Measurements from ENCODE around the gene DHRSX.

- TF ChIP-seq CEBPB (IDR thresholded peaks at IDR 0.05), result peak in 1 of 2 experiments; percentile 37; a peak in 1 of 4 replicates
- no peak for TF ChIP-seq JUN (IDR thresholded peaks at IDR 0.05)
- TF ChIP-seq HDAC2 (IDR thresholded peaks at IDR 0.05), result no peak
- TF ChIP-seq, protein P1, sequence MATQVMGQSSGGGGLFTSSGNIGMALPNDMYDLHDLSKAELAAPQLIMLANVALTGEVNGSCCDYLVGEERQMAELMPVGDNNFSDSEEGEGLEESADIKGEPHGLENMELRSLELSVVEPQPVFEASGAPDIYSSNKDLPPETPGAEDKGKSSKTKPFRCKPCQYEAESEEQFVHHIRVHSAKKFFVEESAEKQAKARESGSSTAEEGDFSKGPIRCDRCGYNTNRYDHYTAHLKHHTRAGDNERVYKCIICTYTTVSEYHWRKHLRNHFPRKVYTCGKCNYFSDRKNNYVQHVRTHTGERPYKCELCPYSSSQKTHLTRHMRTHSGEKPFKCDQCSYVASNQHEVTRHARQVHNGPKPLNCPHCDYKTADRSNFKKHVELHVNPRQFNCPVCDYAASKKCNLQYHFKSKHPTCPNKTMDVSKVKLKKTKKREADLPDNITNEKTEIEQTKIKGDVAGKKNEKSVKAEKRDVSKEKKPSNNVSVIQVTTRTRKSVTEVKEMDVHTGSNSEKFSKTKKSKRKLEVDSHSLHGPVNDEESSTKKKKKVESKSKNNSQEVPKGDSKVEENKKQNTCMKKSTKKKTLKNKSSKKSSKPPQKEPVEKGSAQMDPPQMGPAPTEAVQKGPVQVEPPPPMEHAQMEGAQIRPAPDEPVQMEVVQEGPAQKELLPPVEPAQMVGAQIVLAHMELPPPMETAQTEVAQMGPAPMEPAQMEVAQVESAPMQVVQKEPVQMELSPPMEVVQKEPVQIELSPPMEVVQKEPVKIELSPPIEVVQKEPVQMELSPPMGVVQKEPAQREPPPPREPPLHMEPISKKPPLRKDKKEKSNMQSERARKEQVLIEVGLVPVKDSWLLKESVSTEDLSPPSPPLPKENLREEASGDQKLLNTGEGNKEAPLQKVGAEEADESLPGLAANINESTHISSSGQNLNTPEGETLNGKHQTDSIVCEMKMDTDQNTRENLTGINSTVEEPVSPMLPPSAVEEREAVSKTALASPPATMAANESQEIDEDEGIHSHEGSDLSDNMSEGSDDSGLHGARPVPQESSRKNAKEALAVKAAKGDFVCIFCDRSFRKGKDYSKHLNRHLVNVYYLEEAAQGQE (IDR thresholded peaks at IDR 0.05), result no peak
- TF ChIP-seq RFX5 (IDR thresholded peaks at IDR 0.05), result no peak
- TF ChIP-seq RAD21 (conservative IDR thresholded peaks at IDR 0.05 in 1 of 2, IDR thresholded peaks at IDR 0.05 in 1 of 2), result peak in 1 of 2 experiments; percentile 37; a peak in 1 of 5 replicates
- no peak for TF ChIP-seq ZSCAN20 (CRISPR knock-in tag; IDR thresholded peaks at IDR 0.05)
- TF ChIP-seq JUNB (IDR thresholded peaks at IDR 0.05), result no peak
- TF ChIP-seq BHLHE40 (IDR thresholded peaks at IDR 0.05; ENCODE audit: low read depth, low read length), result no peak
- no peak; the same call in 2 of the 3 replicates for TF ChIP-seq CTCF (IDR thresholded peaks at IDR 0.05)
- TF ChIP-seq SREBF2 (IDR thresholded peaks at IDR 0.05), result no peak
Observed at GRCh38 chrX:2360731-2361130, 140.0 kb downstream of the DHRSX start.

Measured in A549 (cell line).